HG03064 (cell line): ENCODE measurements around the gene FAR2.
"Not testable (repeated sequence)": the region's sequence is repeated elsewhere in the genome, so short reads cannot be mapped to it uniquely, and the experiment has no call there.

ENCODE experiments used
- ATAC-seq: cut with Tn5 transposase; IDR thresholded peaks from one replicate; pipeline ENCODE4 v1.9.1; 2021; ENCODE audit warnings: low read depth; ENCODE audit not compliant: unreplicated experiment

Gene FAR2

GRCh38 chr12:29148911-29149690, at the start of gene FAR2:
Gene FAR2, plus strand, starts transcription at chr12:29149278. Its CDS starts 121,172 bp downstream, at chr12:29270450.
- no peak for ATAC-seq

- no peak for ATAC-seq
Observed at GRCh38 chr12:29102741-29103140, 46.3 kb upstream of the FAR2 start.

- ATAC-seq = peak; percentile 98
Observed at GRCh38 chr12:29103539-29103974, 45.5 kb upstream of the FAR2 start.

- ATAC-seq = no peak
Observed at GRCh38 chr12:29104516-29104915, 44.6 kb upstream of the FAR2 start.

GRCh38 chr12:29110506-29111442, 38.3 kb upstream of the FAR2 start:
- no peak for ATAC-seq

GRCh38 chr12:29113101-29113500, 36.0 kb upstream of the FAR2 start:
- ATAC-seq = no peak

- no peak for ATAC-seq
Observed at GRCh38 chr12:29116414-29116813, 32.7 kb upstream of the FAR2 start.

GRCh38 chr12:29131539-29131938, 17.5 kb upstream of the FAR2 start:
- no peak for ATAC-seq

GRCh38 chr12:29132316-29132715, 16.8 kb upstream of the FAR2 start:
- no peak for ATAC-seq

- ATAC-seq = no peak
Observed at GRCh38 chr12:29133181-29133580, 15.9 kb upstream of the FAR2 start.

- ATAC-seq = no peak
Observed at GRCh38 chr12:29133680-29134079, 15.4 kb upstream of the FAR2 start.

- ATAC-seq = not testable (repeated sequence)
Observed at GRCh38 chr12:29138256-29138655, 10.8 kb upstream of the FAR2 start.

GRCh38 chr12:29138855-29139254, 10.2 kb upstream of the FAR2 start:
- not testable (repeated sequence) for ATAC-seq

GRCh38 chr12:29145372-29146170, 3.5 kb upstream of the FAR2 start:
- no peak for ATAC-seq

GRCh38 chr12:29146196-29146595, 2.9 kb upstream of the FAR2 start:
- ATAC-seq = no peak

- no peak for ATAC-seq
Observed at GRCh38 chr12:29147731-29148595, 1.1 kb upstream of the FAR2 start.

- no peak for ATAC-seq
Observed at GRCh38 chr12:29148596-29148910, 525 bp upstream of the FAR2 start.

- no peak for ATAC-seq
Observed at GRCh38 chr12:29149691-29150281, 708 bp downstream of the FAR2 start.

GRCh38 chr12:29150462-29150861, 1.4 kb downstream of the FAR2 start:
- no peak for ATAC-seq
